GF-D8 (cell line): ENCODE results near the gene SWT1.
"Not testable (repeated sequence)": the region's sequence is repeated elsewhere in the genome, so short reads cannot be mapped to it uniquely, and the experiment has no call there.

Source experiments
- DNase-seq: peaks from one replicate; lab custom pipeline; 2025; lab: John Stamatoyannopoulos, UW

The SWT1 gene

GRCh38 chr1:185245466-185245865 lies 88.5 kb downstream of the SWT1 start:
- DNase-seq, result no peak

DNA sequence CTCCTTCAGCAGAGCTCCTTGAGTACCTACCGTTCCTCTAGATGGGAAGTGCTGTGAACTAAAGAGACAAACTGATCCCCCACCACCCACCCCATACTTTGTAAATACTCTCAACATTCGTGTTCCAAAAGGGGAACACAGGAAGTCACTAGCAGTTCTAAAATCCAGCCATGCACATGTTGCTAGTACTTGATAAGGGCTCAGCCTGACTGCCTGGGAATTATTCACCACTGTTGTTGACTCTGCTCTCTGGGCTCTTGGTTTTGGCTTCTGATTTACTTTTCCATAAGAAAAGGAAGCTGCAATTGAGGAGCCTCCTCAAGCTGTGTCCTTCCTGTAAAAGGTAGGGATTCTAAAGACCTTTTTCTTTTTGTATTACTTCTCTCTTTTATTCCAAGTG lies 92.6 kb downstream of the SWT1 start:
- no peak for DNase-seq

DNA sequence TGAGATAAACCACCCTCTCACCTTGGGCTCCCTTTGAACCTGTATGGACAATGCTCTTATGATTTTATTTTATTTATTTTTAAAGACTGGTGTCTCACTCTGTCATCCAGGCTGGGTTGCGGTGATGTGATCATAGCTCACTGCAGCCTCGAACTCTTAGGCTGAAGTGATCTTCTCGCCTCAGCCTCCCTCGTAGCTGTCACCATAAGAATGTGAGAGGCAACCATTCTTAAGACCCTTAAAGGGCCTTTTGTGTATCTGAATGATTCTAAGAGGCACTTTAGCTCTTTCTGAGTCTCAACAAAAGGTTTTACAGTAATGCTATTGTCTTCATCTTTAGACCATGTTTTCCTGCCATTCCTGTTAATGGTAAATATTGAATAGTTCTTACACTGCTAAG lies 93.1 kb downstream of the SWT1 start:
- no peak for DNase-seq

- not testable (repeated sequence) for DNase-seq
Observed at GRCh38 chr1:185251928-185252327, 95.0 kb downstream of the SWT1 start.

DNA sequence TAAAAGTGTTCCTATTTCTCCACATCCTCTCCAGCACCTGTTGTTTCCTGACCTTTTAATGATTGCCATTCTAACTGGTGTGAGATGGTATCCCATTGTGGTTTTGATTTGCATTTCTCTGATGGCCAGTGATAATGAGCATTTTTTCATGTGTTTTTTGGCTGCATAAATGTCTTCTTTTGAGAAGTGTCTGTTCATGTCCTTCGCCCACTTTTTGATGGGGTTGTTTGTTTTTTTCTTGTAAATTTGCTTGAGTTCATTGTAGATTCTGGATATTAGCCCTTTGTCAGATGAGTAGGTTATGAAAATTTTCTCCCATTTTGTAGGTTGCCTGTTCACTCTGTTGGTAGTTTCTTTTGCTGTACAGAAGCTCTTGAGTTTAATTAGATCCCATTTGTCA lies 95.4 kb downstream of the SWT1 start:
- not testable (repeated sequence) for DNase-seq

- DNase-seq, result not testable (repeated sequence)
Observed at GRCh38 chr1:185255595-185255994, 98.6 kb downstream of the SWT1 start.

- not testable (repeated sequence) for DNase-seq
Observed at GRCh38 chr1:185257116-185257949, 100.4 kb downstream of the SWT1 start.

DNA sequence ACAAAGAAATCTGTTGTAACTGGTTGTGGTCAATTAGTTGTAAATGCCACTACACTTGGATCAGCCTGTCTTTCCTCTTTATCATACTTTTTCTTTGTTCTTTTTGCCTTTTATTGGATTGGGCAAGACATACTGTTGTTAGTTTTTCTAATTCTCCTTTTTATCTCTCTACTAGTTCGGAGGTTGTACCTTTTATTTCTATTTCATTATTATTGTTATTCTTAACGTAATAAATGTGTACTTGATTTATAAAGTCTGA lies 100.9 kb downstream of the SWT1 start:
- DNase-seq, result no peak

- no peak for DNase-seq
Observed at GRCh38 chr1:185258676-185259075, 101.7 kb downstream of the SWT1 start.

DNA sequence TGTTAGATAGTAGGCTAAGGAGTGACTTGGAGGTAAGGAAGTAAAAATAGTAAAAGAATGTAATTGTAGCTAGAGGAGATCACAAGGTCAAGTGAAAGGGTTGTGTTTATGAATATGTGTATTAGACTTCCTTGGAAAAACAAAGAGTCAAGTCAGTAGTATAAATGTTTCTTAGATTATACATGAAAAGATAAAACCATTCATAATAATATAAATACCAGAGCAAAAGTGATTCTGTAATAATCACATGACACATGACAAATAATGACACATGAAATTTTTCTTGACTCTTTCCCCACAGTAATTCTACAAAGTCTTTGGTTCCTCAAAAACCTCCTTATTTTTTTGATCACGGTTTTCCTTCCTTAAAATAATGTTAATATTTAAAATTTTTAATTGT lies 103.6 kb downstream of the SWT1 start:
- no peak for DNase-seq

- no peak for DNase-seq
Observed at GRCh38 chr1:185262151-185262550, 105.2 kb downstream of the SWT1 start.

DNA sequence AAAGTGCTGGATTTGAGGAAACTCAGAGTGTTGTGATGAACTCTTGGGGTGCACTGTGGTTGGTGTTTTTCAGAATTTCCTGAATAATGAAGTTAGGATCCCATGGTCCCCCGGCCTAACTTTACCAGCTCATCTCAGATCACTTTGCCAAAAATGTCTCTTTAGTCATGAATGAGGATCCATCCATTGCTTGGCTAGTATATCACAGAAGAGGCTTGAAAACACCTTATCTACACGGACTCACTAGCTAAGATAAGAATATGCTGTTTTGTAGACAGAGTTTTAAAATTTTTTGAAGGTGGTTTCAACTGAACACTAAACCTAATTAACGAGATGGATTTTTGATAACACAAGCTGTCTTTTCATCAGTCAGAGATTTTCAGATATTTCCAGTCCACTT lies 106.3 kb downstream of the SWT1 start:
- DNase-seq, result no peak

GRCh38 chr1:185263780-185264179 lies 106.8 kb downstream of the SWT1 start:
- no peak for DNase-seq

DNA sequence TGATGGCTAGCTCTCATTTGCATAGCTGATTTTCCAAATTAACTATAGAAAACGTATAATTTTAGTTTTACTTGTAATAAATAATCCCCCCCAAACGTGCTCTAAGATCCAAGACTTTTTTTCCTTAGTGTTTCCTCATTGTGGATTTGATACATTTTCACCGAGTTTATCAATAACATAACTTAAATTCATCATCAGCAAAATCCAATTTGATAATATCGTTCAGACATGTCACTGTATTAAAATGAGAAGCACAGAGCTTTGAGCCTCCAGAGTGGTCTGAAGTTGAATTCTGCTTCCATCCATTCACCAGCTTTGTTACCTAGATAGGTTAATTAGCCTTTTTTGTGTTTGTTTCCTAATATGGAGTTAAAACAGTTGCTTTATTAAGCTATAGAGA lies 108.3 kb downstream of the SWT1 start:
- no peak for DNase-seq

- no peak for DNase-seq
Observed at GRCh38 chr1:185267301-185267700, 110.3 kb downstream of the SWT1 start.

- DNase-seq, result no peak
Observed at GRCh38 chr1:185267701-185268100, 110.7 kb downstream of the SWT1 start.

GRCh38 chr1:185268352-185268751 lies 111.4 kb downstream of the SWT1 start:
- no peak for DNase-seq

GRCh38 chr1:185271921-185272320 lies 115.0 kb downstream of the SWT1 start:
- DNase-seq, result no peak

DNA sequence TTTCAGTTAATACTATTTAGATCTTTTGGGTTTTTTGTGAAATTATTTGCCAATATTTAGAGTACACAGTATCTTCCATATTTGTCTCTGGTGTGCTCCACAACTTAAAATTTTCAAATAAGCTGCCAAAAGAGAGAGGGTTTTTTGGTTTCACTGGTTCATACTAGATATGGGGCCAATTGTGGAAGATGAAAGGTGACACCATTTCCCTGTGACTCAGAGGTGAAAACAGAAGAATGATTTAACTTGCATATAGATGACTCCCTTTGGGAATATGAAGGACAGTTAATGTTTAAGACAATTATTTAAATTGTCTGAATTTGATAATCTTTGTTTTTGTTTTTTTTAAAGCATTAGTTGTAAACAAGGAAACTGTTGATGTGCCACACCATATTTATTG lies 122.6 kb downstream of the SWT1 start:
- no peak for DNase-seq

- DNase-seq, result no peak
Observed at GRCh38 chr1:185280589-185280988, 123.6 kb downstream of the SWT1 start.

- no peak for DNase-seq
Observed at GRCh38 chr1:185281245-185281644, 124.3 kb downstream of the SWT1 start.

DNA sequence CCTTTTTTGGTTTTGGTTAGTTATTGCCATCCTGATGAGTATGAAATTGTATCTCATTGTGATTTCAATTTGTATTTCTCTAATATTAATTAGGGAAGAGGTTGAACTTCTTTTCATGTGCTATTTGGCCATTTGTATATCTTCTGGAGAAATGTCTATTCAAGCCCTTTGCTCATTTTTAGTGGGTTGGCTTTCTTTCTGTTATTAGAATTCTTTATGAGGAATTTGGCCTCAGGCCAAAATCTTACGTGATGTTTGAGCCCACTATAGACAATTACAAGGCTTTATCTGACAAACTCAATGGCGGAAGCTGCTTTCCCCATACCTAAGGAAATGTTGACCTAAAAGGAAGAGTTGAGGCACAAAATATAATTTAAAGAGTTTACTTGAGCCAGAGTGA lies 127.1 kb downstream of the SWT1 start:
- no peak for DNase-seq

DNA sequence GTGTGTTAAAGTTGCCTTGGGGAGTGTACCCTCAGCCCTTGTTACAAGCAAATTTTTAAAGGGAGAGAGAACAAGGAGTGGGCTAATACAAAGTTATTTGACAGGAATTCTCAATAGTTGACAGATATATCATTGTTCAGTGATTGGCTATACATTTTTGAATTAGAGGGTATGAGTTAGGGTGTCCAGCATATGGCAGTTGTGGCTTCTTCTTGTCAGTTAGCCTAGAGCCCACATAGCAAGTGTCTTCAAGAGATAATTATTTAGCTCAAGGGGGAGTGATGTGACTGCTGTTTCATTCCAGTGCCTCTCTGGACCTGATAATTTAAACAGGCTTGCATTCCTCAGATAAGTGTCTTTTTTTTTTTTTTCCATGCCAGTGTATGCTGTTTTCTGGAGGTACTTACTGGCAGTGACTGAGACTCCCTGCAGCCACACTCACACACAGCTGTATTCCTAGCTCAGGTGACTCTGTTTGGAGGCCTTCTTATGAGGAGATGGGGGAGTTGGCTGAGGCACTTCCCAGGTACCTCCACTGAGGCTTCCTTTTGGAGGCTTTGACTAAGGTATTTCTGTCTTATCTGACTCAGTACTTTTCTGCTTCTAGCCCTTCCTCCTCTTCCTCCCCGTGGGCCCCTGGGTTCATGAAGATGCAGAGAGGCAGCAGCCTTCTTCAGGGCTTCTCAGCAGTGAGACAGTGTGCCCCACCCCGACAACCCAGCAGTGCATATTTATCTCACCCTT lies 127.7 kb downstream of the SWT1 start:
- no peak for DNase-seq

GRCh38 chr1:185287451-185287850 lies 130.5 kb downstream of the SWT1 start:
- DNase-seq, result no peak
